KBM-7 (cell line): ENCODE data around the gene MED8.
A peak's percentile ranks its signal among the peaks of the same experiment; 100 is the strongest.
"Not testable (repeated sequence)": the region's sequence is repeated elsewhere in the genome, so short reads cannot be mapped to it uniquely, and the experiment has no call there.

Experiments used
- DNase-seq: peaks from one replicate; pipeline ENCODE4 v3.0.0-alpha.2; 2015
- in situ Hi-C: fragments of 300-500 bp; cut with MboI; formaldehyde crosslinking; loops from 2 replicates; pipeline ENCODE4 v1.14.3; 2020; ENCODE audit warnings: low sequenced_read_pairs, low pct_unique_long_range_greater_than_20kb, mixed read lengths

Gene MED8

GRCh38 chr1:43423672-43424550, 34.3 kb upstream of the MED8 start:
- DNase-seq = no peak
- in situ Hi-C loops = loop anchor here (10.0 kb wide), 1 partner anchor 189 kb away; no protein-coding TSS in a partner anchor

DNA sequence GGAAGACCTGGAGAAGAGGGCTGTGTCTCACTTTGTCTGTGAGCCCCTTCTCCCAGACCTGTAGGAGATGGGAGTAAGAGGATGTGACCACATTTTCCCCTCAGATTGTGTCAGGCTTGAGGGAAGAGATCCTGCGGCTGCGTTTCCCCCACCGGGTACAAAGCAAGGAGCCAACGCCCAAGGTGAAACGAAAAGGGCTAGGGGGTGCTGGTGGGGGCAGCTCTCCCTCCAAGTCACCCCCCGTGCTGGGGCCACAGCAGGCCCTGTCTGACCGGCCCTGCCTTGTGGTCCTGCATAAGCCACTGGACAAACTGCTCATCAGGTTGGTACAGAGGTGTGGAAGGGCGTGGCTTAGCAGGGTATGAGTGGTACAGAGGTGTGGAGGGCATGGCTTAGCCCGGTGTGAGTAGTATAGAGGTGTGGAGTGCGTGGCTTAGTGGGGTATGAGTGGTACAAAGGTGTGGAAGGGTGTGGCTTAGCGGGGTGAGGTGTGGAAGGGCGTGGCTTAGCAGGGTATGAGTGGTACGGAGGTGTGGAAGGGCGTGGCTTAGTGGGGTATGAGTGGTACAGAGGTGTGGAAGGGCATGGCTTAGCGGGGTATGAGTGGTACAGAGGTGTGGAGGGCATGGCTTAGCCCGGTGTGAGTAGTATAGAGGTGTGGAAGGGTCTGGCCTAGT, 33.5 kb upstream of the MED8 start:
- DNase-seq = no peak
- in situ Hi-C loops = loop anchor here (10.0 kb wide), 1 partner anchor 188 kb away; no protein-coding TSS in a partner anchor

DNA sequence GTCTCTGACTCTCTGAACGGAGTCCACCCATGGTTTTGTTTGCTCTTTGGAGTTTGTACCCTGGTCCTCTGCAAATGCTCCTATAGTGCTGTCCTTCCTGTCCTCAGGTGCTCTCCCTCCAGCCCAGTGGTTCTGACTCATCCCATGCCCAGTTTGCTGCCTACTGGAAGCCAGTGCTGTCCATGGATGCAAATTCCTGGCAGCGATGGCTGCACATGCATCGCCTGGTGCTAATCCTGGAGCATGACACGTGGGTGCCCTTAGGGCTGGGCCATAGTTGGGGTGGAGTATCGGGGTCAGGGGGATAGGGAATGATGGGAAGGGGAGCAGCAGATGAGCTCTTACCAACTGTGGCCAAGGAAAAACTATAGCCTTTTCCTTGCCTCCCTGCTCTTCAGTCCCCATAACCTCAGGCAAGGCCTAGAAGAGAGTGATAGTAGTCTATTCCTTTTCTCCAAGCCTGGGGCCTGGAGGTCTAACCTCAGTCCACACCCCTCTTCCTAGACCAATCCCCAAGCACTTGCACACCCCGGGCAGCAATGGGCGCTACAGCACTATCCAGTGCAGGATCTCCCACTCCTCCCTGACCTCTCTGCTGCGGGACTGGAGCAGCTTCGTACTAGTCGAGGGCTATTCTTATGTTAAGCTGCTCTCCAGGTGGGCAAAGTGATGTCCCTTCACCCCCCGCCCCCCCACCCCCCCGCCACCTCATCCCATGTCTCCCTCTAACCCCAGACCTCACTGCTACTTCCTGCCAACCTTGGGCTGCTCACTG, 32.6 kb upstream of the MED8 start:
- in situ Hi-C loops = loop anchor here (10.0 kb wide), 1 partner anchor 187 kb away; no protein-coding TSS in a partner anchor

DNA sequence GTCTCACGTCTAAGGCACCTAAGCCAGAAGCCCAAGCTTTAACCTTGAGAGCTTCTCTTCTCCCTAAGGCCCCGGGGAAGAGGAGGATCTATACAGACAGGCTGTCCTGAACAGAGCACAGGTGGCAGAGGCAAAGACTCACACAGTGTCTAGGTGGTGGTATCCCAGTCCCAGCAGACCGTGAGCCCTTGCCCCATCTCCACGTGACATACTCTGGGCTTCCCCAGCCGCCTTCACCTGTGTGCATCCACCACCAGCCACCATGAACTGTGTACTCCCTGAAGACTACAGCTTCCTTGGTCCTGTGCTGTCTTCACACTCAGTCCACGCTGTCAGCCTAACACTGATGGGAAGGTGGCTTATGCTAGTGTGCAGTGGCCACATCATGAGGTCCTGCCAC, 31.8 kb upstream of the MED8 start:
- in situ Hi-C loops = loop anchor here (10.0 kb wide), 1 partner anchor 187 kb away; no protein-coding TSS in a partner anchor
- DNase-seq = no peak

More for the DNA sequence above, 32.6 kb upstream of the MED8 start:
- DNase-seq = no peak

GRCh38 chr1:43420874-43421273, 31.3 kb upstream of the MED8 start:
- DNase-seq = no peak
- in situ Hi-C loops = loop anchor here (10.0 kb wide), 1 partner anchor 186 kb away; no protein-coding TSS in a partner anchor

DNA sequence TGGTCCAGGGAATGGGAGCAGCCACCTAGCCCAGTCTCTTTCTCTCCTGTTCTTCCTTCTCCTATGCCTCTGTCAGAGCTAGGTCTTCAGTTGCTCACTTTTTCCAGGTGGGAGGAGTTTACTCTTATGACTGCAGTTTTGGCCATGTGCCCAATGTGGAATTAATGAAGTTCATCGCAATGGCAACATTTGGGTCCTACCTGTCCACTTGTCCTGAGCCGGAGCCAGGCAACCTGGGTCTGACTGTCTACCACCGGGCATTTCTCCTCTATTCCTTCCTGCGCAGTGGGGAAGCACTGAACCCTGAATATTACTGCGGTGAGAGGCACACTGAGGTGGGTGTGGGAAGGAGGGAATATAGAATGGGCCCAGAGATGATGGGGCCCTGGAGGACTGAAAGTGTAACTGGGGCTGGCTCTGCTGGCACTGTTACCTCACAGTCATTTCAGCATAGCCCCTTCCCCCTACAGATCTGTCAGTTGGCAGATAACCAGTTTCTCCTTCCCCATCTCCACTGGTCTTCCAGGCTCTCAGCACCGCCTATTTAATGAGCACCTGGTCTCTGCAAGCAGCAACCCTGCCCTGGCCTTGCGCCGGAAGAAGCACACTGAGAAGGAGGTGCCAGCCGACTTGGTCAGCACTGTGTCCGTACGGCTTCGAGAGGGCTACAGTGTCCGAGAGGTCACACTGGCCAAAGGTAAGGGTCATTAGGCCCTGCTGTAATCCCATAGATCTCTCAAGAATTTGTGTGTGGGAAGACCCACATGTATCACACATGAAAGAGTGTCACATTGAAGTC, 30.2 kb upstream of the MED8 start:
- no peak for DNase-seq
- in situ Hi-C loops = loop anchor here (10.0 kb wide), 1 partner anchor 185 kb away; no protein-coding TSS in a partner anchor

DNA sequence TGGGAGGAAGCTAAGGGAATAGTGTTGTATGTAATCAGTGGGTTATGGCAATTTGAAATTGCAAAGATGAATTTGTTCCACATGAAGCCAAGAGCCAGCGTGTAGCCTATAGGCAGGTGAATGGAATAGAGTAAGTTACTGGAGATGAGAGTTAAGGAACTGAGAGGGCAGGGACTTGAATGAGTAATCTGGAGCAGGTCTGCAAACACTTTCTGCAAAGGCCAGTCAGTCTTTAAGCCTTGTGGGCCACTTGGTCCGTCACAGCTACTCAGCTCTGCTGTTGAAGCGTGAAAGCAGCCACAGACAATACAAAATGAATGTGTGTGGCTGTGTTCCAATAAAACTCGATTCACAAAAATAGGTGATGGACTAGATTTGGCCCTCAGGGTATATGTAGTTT, 29.3 kb upstream of the MED8 start:
- in situ Hi-C loops = no loop called here
- DNase-seq = no peak

DNA sequence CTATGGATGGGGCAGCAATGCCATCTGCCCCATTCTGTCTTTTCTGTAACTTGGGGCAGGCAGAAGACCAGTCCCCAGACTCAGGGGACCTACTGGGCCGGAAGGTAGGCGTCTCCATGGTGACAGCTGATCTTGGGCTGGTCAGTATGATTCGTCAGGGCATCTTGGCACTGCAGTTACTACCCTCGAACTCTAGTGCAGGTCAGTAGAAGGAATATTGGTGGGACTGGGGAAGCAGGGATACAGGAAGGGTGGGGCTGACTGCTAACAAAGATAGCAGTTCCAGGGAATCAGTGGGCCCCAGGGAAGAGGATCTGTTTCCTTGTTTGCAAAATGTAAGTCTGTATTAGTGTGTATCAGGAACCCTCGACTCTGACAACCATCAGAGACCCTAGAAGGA, 26.3 kb upstream of the MED8 start:
- in situ Hi-C loops = no loop called here

GRCh38 chr1:43414634-43415223, 25.1 kb upstream of the MED8 start:
- in situ Hi-C loops = no loop called here
- peak; percentile 89 for DNase-seq

More for the DNA sequence above, 26.3 kb upstream of the MED8 start:
- DNase-seq = no peak

DNA sequence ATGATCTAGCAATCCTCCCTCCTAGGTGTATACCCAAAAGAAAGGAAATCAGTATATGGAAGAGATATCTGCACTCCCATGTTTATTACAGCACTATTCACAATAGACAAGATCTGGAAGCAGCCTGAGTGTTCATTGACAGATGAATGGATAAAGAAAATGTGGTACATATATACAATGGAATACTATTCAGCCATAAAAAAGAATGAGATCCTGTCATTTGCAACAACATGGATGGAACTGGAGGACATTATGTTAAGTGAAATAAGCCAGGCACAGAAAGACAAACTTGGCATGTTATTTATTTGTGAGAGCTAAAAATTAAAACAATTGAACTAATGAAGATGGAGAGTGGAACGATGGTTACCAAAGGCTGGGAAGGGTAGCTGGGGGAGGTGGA, 23.8 kb upstream of the MED8 start:
- DNase-seq, in situ Hi-C loops: not testable (repeated sequence)

DNA sequence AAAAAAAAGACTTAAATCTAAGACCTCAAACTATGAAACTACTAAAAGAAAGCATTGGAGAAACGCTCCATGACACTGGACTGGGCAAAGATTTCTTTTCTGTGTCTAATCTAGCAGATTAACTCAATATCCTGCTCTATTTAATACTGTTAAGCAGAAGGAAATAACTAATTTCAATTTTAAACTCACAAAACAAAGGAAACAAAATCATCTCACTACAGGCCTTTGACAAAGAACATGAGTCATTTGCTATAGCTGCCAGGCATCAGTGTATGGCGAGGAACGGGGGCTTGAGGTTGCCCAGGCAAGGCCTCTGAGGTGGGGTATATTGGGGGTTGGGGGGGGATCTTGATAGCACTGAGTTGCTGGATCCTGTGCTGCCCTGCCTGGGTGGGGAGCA, 21.0 kb upstream of the MED8 start:
- no peak for DNase-seq
- in situ Hi-C loops = no loop called here

DNA sequence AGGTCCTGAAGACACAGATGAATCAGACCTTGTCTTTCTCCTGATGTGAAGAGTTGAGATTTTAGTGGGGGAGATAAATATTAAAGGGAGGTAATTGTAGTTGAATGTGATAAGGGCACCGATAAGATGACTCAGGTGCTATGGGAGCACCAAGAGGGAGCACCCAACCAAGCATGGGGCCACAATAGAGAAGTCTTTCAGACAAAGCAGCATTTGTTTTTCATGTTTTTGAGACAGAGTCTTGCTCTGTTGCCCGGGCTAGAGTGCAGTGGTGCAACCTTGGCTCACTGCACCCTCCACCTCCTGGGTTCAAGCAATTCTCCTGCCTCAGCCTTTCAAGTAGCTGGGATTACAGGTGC, 16.3 kb upstream of the MED8 start:
- in situ Hi-C loops = no loop called here
- DNase-seq = no peak

DNA sequence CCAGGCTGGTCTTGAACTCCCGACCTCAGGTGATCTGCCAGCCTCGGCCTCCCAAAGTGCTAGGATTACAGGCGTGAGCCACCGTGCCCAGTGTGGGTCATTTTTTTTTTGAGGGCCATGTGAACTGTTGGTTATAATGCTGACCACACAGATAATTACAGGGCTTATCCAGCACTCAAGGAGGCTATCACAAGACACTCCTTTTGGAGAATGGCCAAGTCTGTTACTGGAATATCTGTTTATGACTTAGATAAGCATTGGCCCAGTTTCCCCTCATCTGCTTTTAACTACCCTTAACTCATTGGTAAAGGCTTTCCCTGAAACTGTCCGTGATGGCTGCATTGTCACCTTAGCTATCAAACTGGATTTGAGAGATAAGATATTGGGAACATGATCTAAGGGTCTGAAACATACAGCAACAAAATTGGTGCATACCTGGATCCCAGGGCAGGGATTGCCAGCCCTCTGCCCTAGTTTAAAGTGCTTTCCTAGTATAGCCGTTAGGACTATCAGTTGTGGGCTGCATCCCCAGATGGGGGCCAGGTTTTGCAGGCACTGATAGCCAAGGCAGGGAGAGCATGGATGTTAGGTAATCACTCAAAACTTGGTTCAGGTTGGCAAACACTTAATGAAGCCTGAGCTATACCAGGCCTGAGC, 15.7 kb upstream of the MED8 start:
- in situ Hi-C loops = no loop called here
- no peak for DNase-seq

DNA sequence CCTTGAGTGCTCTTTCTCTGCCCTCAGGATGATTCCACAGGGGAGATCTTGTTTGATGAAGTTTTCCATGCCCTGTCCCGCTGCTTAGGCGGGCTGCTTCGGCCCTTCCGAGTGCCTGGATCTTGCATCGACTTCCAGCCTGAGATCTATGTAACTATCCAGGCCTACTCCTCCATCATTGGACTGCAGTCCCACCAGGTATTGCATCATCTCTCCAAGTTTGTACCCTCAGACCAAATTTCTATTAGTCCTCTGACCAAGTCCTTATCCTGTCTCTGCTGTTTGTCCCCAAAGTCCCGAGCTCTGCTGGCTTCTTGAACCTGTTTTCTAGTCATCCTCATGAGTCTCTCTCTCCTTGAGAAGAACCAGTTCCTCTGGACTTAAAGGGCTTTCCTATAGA, 14.8 kb upstream of the MED8 start:
- in situ Hi-C loops = no loop called here
- DNase-seq = no peak

GRCh38 chr1:43402089-43402865, 12.7 kb upstream of the MED8 start:
- in situ Hi-C loops = no loop called here
- DNase-seq = no peak

DNA sequence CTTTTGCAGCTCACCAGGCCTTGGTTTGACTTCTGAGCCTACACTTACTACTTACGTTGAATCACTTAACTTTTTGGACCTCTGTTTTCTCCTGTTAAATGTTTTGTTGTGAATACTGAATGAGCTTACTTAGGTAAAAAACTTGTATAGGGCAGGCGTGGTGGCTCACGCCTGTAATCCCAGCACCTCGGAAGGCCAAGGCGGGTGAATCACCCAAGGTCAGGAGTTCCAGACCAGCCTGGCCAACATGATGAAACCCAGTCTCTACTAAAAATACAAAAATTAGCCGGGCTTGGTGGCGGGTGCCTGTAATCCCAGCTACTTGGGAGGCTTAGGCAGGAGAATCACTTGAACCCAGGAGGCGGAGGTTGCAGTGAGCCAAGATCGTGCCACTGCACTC, 10.8 kb upstream of the MED8 start:
- in situ Hi-C loops, DNase-seq: not testable (repeated sequence)

DNA sequence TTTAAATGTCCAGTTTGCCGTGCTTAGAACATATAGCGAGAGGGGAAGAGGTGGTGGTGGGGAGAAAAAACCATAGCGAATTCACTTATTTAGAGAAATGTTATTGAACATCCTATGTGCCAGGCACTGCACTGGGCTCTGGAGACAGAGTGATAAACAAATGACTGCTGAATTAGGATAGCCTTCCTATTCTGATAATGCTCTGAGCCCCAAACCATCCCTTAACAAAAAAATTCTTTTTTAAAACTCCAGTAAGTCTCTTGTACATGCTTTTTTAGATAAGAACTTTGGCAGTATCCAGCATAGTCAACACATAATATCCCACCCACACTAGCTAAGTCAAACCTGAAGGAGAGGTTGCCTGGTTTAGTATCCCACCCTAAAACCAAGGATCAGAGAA, 8.6 kb upstream of the MED8 start:
- no peak for DNase-seq
- in situ Hi-C loops = no loop called here
